Subcutaneous abdominal adipose tissue (tissue), 5 donors: Measurements from ENCODE around the gene TOMM20.

ENCODE experiments used
- H3K27ac ChIP-seq: one replicate; pipeline ENCODE4 v1.7.0; 2013; ENCODE audit warnings: low read depth, mild to moderate bottlenecking, inconsistent platforms, low read length, moderate library complexity
- H3K27me3 ChIP-seq, 5 donors: one replicate each; pipeline ENCODE4 v1.7.0; 2013; ENCODE audit warnings: low read length in 5 of 5, inconsistent platforms in 1 of 5; ENCODE audit not compliant: control insufficient read depth in 5 of 5, insufficient read depth in 4 of 5
- H3K36me3 ChIP-seq, 5 donors: one replicate each; pipeline ENCODE4 v1.7.0; 2013; ENCODE audit warnings: low read length in 5 of 5; ENCODE audit not compliant: control insufficient read depth in 5 of 5, insufficient read depth in 5 of 5
- H3K4me1 ChIP-seq, 5 donors: one replicate each; pipeline ENCODE4 v1.7.0; 2013; ENCODE audit warnings: low read length in 5 of 5, mild to moderate bottlenecking in 3 of 5, moderate library complexity in 1 of 5; ENCODE audit not compliant: control insufficient read depth in 5 of 5, insufficient read depth in 5 of 5
- H3K4me3 ChIP-seq, 5 donors: one replicate each; pipeline ENCODE4 v1.7.0; 2013; ENCODE audit warnings: low read length in 5 of 5, low read depth in 1 of 5
- H3K9ac ChIP-seq, 5 donors: one replicate each; pipeline ENCODE4 v1.7.0; 2013; ENCODE audit warnings: low read length in 5 of 5, mild to moderate bottlenecking in 4 of 5, moderate library complexity in 3 of 5
- H3K9me3 ChIP-seq, 5 donors: one replicate each; pipeline ENCODE4 v1.7.0; 2013; ENCODE audit warnings: low read length in 5 of 5; ENCODE audit not compliant: control insufficient read depth in 5 of 5
- donor health status: healthy.
- donor health status: healthy.
- donor health status: healthy.
- donor health status: healthy.
- donor health status: healthy.

Gene TOMM20

GRCh38 chr1:235127203-235127602, 1.4 kb downstream of the TOMM20 start:
- no peaks in the 10 kb centered on the region for H3K9me3 ChIP-seq
- H3K4me1 ChIP-seq, result peaks cover 0 to 38% (median 22%) of the 10 kb centered on the region in 5 donors
- peaks cover 2 to 13% (median 4%) of the 10 kb centered on the region in 5 donors for H3K36me3 ChIP-seq
- H3K9ac ChIP-seq, result peak overlapping the region; percentile 82 to 99 (median 94)
- H3K4me3 ChIP-seq, result peak overlapping the region; percentile 83 to 98 (median 96)
- no peak overlapping the region for H3K27ac ChIP-seq
- H3K27me3 ChIP-seq, result no peaks in the 10 kb centered on the region

- peaks cover 0 to 38% (median 22%) of the 10 kb centered on the region in 5 donors for H3K4me1 ChIP-seq
These were observed 4.0 kb downstream of the TOMM20 start for GRCh38 chr1:235124665-235125064.

GRCh38 chr1:235124111-235124510, 4.5 kb downstream of the TOMM20 start:
- Histone ChIP-seq H3K27ac (no peak overlapping the region), H3K4me3 (no peak overlapping the region), H3K9ac (no peak overlapping the region), H3K9me3 (no peaks in the 10 kb centered on the region), H3K36me3 (peaks cover 4 to 19% (median 13%) of the 10 kb centered on the region in 5 donors), H3K27me3 (no peaks in the 10 kb centered on the region), H3K4me1 (peaks cover 0 to 38% (median 21%) of the 10 kb centered on the region in 5 donors)

More at GRCh38 chr1:235124665-235125064, 4.0 kb downstream of the TOMM20 start:
- H3K27ac ChIP-seq, result no peak overlapping the region
- no peaks in the 10 kb centered on the region for H3K27me3 ChIP-seq
- peak overlapping the region in 1 of 5 donors; percentile 24 for H3K9ac ChIP-seq
- no peak overlapping the region for H3K4me3 ChIP-seq
- peaks cover 4 to 13% (median 8%) of the 10 kb centered on the region in 5 donors for H3K36me3 ChIP-seq
- no peaks in the 10 kb centered on the region for H3K9me3 ChIP-seq

GRCh38 chr1:235122348-235122747, 6.3 kb downstream of the TOMM20 start:
- no peak overlapping the region for H3K27ac ChIP-seq
- peaks cover 19 to 36% (median 29%) of the 10 kb centered on the region in 5 donors for H3K36me3 ChIP-seq
- no peaks in the 10 kb centered on the region for H3K27me3 ChIP-seq
- H3K9ac ChIP-seq, result no peak overlapping the region
- peaks cover 0 to 26% (median 11%) of the 10 kb centered on the region in 5 donors for H3K4me1 ChIP-seq
- no peaks in the 10 kb centered on the region for H3K9me3 ChIP-seq
- H3K4me3 ChIP-seq, result no peak overlapping the region

GRCh38 chr1:235113183-235113917, 15.3 kb downstream of the TOMM20 start:
- H3K4me3 ChIP-seq, result no peak overlapping the region
- no peak overlapping the region for H3K9ac ChIP-seq
- H3K36me3 ChIP-seq, result peaks cover 38 to 75% (median 59%) of the 10 kb centered on the region in 5 donors
- H3K27ac ChIP-seq, result peak overlapping the region; percentile 51
- no peaks in the 10 kb centered on the region for H3K9me3 ChIP-seq
- H3K4me1 ChIP-seq, result peaks cover 0 to 6% (median 0%) of the 10 kb centered on the region in 5 donors
- no peaks in the 10 kb centered on the region for H3K27me3 ChIP-seq

- H3K9ac ChIP-seq, result no peak overlapping the region
- H3K27me3 ChIP-seq, result no peaks in the 10 kb centered on the region
- H3K4me3 ChIP-seq, result no peak overlapping the region
- no peaks in the 10 kb centered on the region for H3K9me3 ChIP-seq
- H3K36me3 ChIP-seq, result peaks cover 30 to 75% (median 54%) of the 10 kb centered on the region in 5 donors
- H3K27ac ChIP-seq, result peak overlapping the region; percentile 51
- peaks cover 0 to 6% (median 0%) of the 10 kb centered on the region in 5 donors for H3K4me1 ChIP-seq
These were observed 16.1 kb downstream of the TOMM20 start for GRCh38 chr1:235112297-235113182.

- Histone ChIP-seq H3K4me3 (no peak overlapping the region), H3K9ac (no peak overlapping the region), H3K9me3 (no peaks in the 10 kb centered on the region), H3K36me3 (peaks cover 28 to 69% (median 54%) of the 10 kb centered on the region in 5 donors), H3K4me1 (peaks cover 0 to 6% (median 0%) of the 10 kb centered on the region in 5 donors), H3K27ac (no peak overlapping the region), H3K27me3 (no peaks in the 10 kb centered on the region)
These were observed 17.5 kb downstream of the TOMM20 start for GRCh38 chr1:235111107-235111506.

GRCh38 chr1:235108876-235109275, 19.8 kb downstream of the TOMM20 start:
- Histone ChIP-seq H3K27me3 (no peaks in the 10 kb centered on the region), H3K27ac (no peak overlapping the region), H3K4me3 (no peak overlapping the region), H3K9ac (no peak overlapping the region), H3K36me3 (peaks cover 21 to 61% (median 44%) of the 10 kb centered on the region in 5 donors), H3K9me3 (no peaks in the 10 kb centered on the region), H3K4me1 (peaks cover 0 to 16% (median 9%) of the 10 kb centered on the region in 5 donors)

- H3K9me3 ChIP-seq, result no peaks in the 10 kb centered on the region
- no peak overlapping the region for H3K9ac ChIP-seq
- H3K27ac ChIP-seq, result no peak overlapping the region
- H3K36me3 ChIP-seq, result peaks cover 15 to 54% (median 38%) of the 10 kb centered on the region in 5 donors
- H3K4me1 ChIP-seq, result peaks cover 0 to 17% (median 10%) of the 10 kb centered on the region in 5 donors
- H3K4me3 ChIP-seq, result no peak overlapping the region
- no peaks in the 10 kb centered on the region for H3K27me3 ChIP-seq
These were observed 20.4 kb downstream of the TOMM20 start for GRCh38 chr1:235108185-235108593.
